Karpas-422 (cell line): ENCODE data around the gene NEDD4. TPM values are rescaled to one million over a fixed set of nuclear protein-coding genes. Genes with fewer than 3 reads are reported as not detected.
"Not testable (repeated sequence)": the region's sequence is repeated elsewhere in the genome, so short reads cannot be mapped to it uniquely, and the experiment has no call there.

ENCODE experiments used
- DNase-seq: peaks from one replicate; pipeline ENCODE4 v3.0.0-alpha.2; 2015
- H2AFZ ChIP-seq: fragments of 200-600 bp; sonication (generic); 2 replicates; pipeline ENCODE4 v1.6.1; 2014; ENCODE audit warnings: antibody characterized with exemption, low read length, mixed read lengths
- H3K27ac ChIP-seq: fragments of 200-600 bp; sonication (generic); 2 replicates; pipeline ENCODE4 v1.5.1; 2014; ENCODE audit warnings: mild to moderate bottlenecking, low read length, moderate library complexity
- H3K27me3 ChIP-seq: fragments of 200-600 bp; sonication (generic); 2 replicates; pipeline ENCODE4 v1.6.1; 2014; ENCODE audit warnings: low read length, mixed read lengths
- H3K36me3 ChIP-seq: fragments of 200-600 bp; sonication (generic); 2 replicates; pipeline ENCODE4 v1.6.1; 2014; ENCODE audit warnings: low read length, mixed read lengths; ENCODE audit not compliant: insufficient read depth
- H3K4me1 ChIP-seq: fragments of 200-600 bp; sonication (generic); 2 replicates; pipeline ENCODE4 v1.6.1; 2014; ENCODE audit warnings: mild to moderate bottlenecking, low read length, mixed read lengths
- H3K4me2 ChIP-seq: fragments of 200-600 bp; sonication (generic); 2 replicates; pipeline ENCODE4 v1.6.1; 2014; ENCODE audit warnings: low read length, low read depth, mild to moderate bottlenecking; ENCODE audit not compliant: poor library complexity, severe bottlenecking
- H3K4me3 ChIP-seq: fragments of 200-600 bp; sonication (generic); 2 replicates; pipeline ENCODE4 v1.5.1; 2014; ENCODE audit warnings: mild to moderate bottlenecking, antibody characterized with exemption, low read length, mixed read lengths
- H3K79me2 ChIP-seq: fragments of 200-600 bp; sonication (generic); 2 replicates; pipeline ENCODE4 v1.6.1; 2014; ENCODE audit warnings: mild to moderate bottlenecking, low read length, mixed read lengths
- H3K9ac ChIP-seq: fragments of 200-600 bp; sonication (generic); 2 replicates; pipeline ENCODE4 v1.6.0; 2014; ENCODE audit warnings: low read length
- H3K9me2 ChIP-seq: fragments of 200-600 bp; sonication (generic), shearing (Covaris generic); replicated peaks from 2 replicates; pipeline ENCODE4 v1.6.0; 2014; ENCODE audit warnings: mild to moderate bottlenecking, low read length, moderate library complexity; ENCODE audit not compliant: insufficient read depth
- H3K9me3 ChIP-seq: fragments of 300-700, 200-600 bp; sonication (generic); 2 replicates; pipeline ENCODE4 v1.6.1; 2014; ENCODE audit warnings: low read length, mixed read lengths
- H4K20me1 ChIP-seq: fragments of 200-600 bp; sonication (generic); 2 replicates; pipeline ENCODE4 v1.6.1; 2014; ENCODE audit warnings: mild to moderate bottlenecking, antibody characterized with exemption, low read length, low read depth; ENCODE audit not compliant: insufficient read depth
- total RNA-seq: library from RNA; depleted of rRNA; stranded (reverse); fragments of >200 nt; shearing (Covaris generic); gene quantifications from 2 replicates; pipeline ENCODE4 v1.2.3, GENCODE V29; 2014; ENCODE audit warnings: low replicate concordance

NEDD4 gene
- total RNA-seq, 1 experiment from 2014 or later, result 6.3 TPM

DNA sequence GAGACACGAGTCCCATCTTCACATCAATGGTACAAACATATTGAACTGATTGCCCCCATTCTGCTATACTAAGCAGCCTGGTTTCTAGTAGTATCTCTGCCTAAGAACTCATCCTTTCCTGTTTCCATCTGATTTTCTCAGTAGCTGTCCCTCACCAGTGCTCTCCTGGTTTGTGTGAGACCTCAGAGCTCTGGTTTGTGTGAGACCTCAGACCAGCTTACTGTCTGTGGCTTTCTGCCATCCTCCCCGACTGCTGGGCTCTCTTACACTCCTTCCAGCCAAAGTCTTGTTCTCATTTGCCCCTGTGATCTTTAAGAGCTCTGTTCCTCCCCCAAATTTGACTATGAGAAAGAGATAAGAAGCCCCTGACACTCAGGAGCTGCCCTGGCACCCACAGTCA, 41.1 kb upstream of the NEDD4 start:
- no peak overlapping the region for H3K9ac ChIP-seq
- no peak for DNase-seq
- no peaks in the 10 kb centered on the region for H3K27me3 ChIP-seq

DNA sequence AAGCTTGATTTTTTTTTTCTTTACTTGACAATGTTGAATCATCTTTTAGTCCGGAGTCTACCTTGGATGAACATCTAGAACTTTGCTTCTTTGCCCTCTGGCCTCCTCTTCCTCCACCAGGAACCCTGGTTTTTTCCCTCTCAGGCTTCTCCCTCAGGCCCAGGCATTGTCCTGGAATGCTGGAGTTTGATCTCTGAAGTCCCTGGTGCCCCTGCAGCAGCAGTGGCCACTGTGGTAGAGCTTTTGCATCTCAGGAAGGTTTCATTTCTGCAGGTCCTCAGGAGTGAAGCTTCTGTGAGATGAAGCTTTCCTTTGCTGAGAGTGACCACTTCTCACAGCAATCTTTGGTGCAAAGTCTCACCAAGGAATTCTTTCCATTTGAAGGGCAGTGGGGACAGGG, 39.0 kb upstream of the NEDD4 start:
- Histone ChIP-seq H3K4me1 (no peaks in the 10 kb centered on the region), H3K9me3 (no peaks in the 10 kb centered on the region), H3K9me2 (no peaks in the 10 kb centered on the region), H3K79me2 (no peaks in the 10 kb centered on the region), H3K27ac (no peak overlapping the region), H3K27me3 (no peaks in the 10 kb centered on the region), H4K20me1 (no peaks in the 10 kb centered on the region), H2AFZ (no peak overlapping the region), H3K36me3 (no peaks in the 10 kb centered on the region), H3K4me2 (no peak overlapping the region), H3K4me3 (no peak overlapping the region), H3K9ac (no peak overlapping the region)
- DNase-seq, result no peak

More for the DNA sequence above, 41.1 kb upstream of the NEDD4 start:
- H3K4me3 ChIP-seq, result no peak overlapping the region
- no peaks in the 10 kb centered on the region for H3K79me2 ChIP-seq
- H2AFZ ChIP-seq, result no peak overlapping the region
- H3K9me3 ChIP-seq, result no peaks in the 10 kb centered on the region
- H3K4me2 ChIP-seq, result no peak overlapping the region
- H3K4me1 ChIP-seq, result no peaks in the 10 kb centered on the region; the same call in 1 of the 2 replicates
- no peaks in the 10 kb centered on the region for H3K36me3 ChIP-seq
- H4K20me1 ChIP-seq, result no peaks in the 10 kb centered on the region
- H3K9me2 ChIP-seq, result no peaks in the 10 kb centered on the region
- H3K27ac ChIP-seq, result no peak overlapping the region

DNA sequence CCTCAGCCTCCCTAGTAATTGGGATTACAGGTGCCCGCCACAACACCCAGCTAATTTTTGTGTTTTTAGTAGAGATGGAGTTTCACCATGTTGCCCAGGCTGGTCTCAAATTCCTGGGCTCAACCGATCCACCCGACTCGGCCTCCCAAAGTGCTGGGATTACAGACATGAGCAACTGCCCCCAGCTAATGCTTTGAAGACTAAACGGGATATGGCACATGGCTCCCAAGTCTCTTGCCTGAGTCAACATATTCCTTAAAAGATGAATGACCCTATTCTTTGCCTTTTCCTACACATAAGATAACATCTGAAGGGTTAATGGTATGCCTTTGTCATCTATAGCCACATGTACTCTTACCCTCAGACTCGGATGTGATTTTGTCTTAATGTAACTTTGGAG, 38.4 kb upstream of the NEDD4 start:
- no peaks in the 10 kb centered on the region for H3K4me1 ChIP-seq
- H3K79me2 ChIP-seq, result no peaks in the 10 kb centered on the region
- no peak overlapping the region for H3K4me2 ChIP-seq
- no peak overlapping the region for H3K9ac ChIP-seq
- no peak overlapping the region for H2AFZ ChIP-seq
- no peaks in the 10 kb centered on the region for H3K9me3 ChIP-seq
- H3K4me3 ChIP-seq, result no peak overlapping the region
- H3K36me3 ChIP-seq, result no peaks in the 10 kb centered on the region
- no peak for DNase-seq
- no peaks in the 10 kb centered on the region for H3K9me2 ChIP-seq
- H4K20me1 ChIP-seq, result no peaks in the 10 kb centered on the region
- H3K27me3 ChIP-seq, result no peaks in the 10 kb centered on the region
- no peak overlapping the region for H3K27ac ChIP-seq

DNA sequence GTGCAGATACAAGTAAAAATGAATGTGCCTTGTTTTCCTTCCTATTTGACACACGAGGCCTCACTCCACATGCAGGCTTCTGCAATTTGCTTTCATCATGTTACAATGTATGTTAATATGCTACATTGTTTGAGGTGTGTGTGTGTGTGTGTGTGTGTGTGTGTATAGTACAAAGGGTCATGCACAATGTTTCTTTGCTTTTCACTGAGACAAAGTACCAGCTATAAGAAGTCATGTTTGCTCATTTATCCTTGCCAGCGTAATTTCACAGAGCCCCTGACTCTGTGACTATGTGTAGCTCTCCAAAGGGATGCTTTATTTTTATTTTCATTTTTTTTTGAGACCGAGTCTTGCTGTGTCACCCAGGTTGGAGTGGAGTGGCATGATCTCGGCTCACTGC, 38.0 kb upstream of the NEDD4 start:
- H3K4me3 ChIP-seq, result no peak overlapping the region
- H3K9ac ChIP-seq, result no peak overlapping the region
- H3K27me3 ChIP-seq, result no peaks in the 10 kb centered on the region

DNA sequence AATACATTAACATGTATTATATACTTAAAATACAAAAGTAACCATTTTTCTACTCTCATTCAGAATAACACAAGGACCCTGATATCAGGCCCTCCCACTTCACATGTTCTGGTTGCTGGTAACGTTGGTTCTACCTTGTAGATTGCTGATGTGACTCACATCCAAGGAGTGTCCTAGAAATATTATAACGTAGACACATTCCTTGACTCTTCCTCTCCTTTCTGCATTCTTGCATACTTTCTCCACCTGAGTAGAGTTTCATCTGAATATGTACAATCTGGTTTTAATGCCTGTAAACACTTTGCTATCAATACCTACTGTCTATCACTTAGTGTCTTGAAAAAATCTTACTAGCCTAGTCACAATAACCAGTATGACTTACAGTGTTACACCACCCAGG, 35.0 kb upstream of the NEDD4 start:
- no peaks in the 10 kb centered on the region for H3K9me3 ChIP-seq
- no peaks in the 10 kb centered on the region for H3K79me2 ChIP-seq
- no peak for DNase-seq
- no peak overlapping the region for H3K9ac ChIP-seq
- no peaks in the 10 kb centered on the region for H3K27me3 ChIP-seq
- no peaks in the 10 kb centered on the region for H4K20me1 ChIP-seq
- H3K4me3 ChIP-seq, result no peak overlapping the region
- H3K4me2 ChIP-seq, result no peak overlapping the region
- H3K36me3 ChIP-seq, result no peaks in the 10 kb centered on the region
- no peak overlapping the region for H3K27ac ChIP-seq
- H2AFZ ChIP-seq, result no peak overlapping the region
- H3K4me1 ChIP-seq, result no peaks in the 10 kb centered on the region
- H3K9me2 ChIP-seq, result no peaks in the 10 kb centered on the region

More for the DNA sequence above, 38.0 kb upstream of the NEDD4 start:
- H3K9me3 ChIP-seq, result no peaks in the 10 kb centered on the region
- no peaks in the 10 kb centered on the region for H3K79me2 ChIP-seq
- no peak overlapping the region for H2AFZ ChIP-seq
- H3K4me2 ChIP-seq, result no peak overlapping the region
- no peak overlapping the region for H3K27ac ChIP-seq
- no peaks in the 10 kb centered on the region for H3K4me1 ChIP-seq
- no peaks in the 10 kb centered on the region for H3K36me3 ChIP-seq
- DNase-seq, result no peak
- H3K9me2 ChIP-seq, result no peaks in the 10 kb centered on the region
- H4K20me1 ChIP-seq, result no peaks in the 10 kb centered on the region

DNA sequence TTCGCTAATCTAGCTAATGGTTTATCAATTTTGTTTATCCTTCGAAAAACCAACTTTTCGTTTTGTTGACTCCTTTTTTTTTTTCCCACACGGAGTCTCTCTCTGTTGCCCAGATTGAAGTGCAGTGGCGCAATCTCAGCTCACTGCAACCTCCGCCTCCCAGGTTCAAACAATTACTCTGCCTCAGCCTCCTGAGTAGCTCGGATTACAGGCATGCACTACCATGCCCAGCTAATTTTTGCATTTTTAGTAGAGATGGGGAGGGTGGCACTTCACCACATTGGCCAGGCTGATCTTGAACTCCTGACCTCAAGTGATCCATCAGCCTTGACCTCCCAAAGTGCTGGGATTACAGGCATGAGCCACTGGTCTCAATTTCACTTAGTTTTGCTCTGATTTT, 29.7 kb upstream of the NEDD4 start:
- not testable (repeated sequence) for H3K4me2 ChIP-seq, H3K9me2 ChIP-seq, H3K9ac ChIP-seq, H3K4me1 ChIP-seq, DNase-seq, H3K9me3 ChIP-seq, H3K4me3 ChIP-seq, H3K36me3 ChIP-seq, H3K27me3 ChIP-seq, H3K27ac ChIP-seq, H3K79me2 ChIP-seq, H2AFZ ChIP-seq, H4K20me1 ChIP-seq

DNA sequence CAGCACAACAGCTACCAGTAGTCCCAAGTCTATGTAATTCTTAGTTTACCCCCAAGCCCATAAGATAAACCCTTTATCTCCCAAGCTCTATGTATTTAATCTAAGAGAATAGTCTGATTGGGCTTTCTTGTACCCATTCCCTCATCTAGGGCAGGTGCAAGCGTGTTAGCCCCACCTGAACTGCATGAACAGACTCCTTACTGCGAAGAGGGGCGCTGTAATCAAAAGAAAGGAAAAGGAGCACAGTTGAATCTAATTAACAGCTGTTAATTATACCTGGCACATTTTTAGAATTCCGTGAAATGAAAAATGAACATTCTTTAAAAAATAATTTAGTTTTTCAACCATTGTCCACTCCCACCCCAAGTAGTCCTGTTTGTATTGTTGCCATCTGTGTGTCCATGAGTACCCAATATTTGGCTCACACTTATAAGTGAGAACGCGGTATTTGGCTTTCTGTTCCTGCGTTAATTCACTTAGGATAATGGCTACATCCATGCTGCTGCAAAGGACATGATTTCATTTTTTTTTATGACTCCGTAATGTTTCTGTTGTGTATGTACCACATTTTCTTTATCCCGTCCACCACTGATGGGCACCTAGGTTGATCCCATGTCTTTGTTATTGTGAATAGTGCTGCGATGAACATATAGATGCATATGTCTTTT, 26.5 kb upstream of the NEDD4 start:
- no peak for DNase-seq
- H3K27me3 ChIP-seq, result 0 out of 2 replicates have a peak, but pooled peaks cover 2% of the 10 kb centered on the region
- no peaks in the 10 kb centered on the region for H3K9me3 ChIP-seq
- no peak overlapping the region for H2AFZ ChIP-seq
- H3K27ac ChIP-seq, result no peak overlapping the region
- H3K9ac ChIP-seq, result no peak overlapping the region
- no peaks in the 10 kb centered on the region for H3K9me2 ChIP-seq
- H4K20me1 ChIP-seq, result no peaks in the 10 kb centered on the region
- H3K4me3 ChIP-seq, result no peak overlapping the region
- H3K36me3 ChIP-seq, result no peaks in the 10 kb centered on the region
- no peaks in the 10 kb centered on the region for H3K79me2 ChIP-seq
- H3K4me2 ChIP-seq, result no peak overlapping the region
- no peaks in the 10 kb centered on the region for H3K4me1 ChIP-seq

DNA sequence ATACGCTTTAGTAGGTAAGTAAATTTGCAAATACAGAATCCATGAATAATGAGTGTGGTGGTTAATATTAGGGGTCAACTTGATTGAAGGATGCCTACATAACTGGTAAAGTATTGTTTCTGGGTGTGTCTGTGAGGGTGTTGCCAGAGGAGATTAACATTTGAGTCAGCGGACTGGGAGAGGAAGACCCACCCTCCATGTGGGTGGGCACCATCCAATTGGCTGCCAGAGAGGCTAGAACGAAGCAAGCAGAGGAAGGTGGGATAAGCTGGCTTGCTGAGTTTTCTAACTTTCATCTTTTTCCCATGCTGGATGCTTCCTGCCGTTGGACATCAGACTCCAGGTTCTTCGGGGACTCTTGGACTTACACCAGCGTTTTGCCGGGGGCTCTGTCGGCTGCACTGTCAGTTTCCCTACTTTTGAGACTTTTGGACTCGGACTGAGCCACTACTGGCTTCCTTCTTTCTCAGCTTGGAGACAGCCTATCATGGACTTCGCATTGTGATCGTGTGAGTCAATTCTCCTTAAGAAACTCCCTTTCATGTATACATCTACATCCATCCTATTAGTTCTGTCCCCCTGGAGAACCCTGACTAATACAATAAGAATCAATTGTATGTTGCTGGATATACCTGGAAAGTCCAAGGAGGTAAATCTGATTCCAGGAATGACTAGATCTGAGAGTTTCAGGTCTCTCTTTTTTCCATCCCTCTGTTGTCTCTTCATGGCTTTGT, 25.8 kb upstream of the NEDD4 start:
- H2AFZ ChIP-seq, result no peak overlapping the region
- no peaks in the 10 kb centered on the region for H3K9me3 ChIP-seq
- H4K20me1 ChIP-seq, result no peaks in the 10 kb centered on the region
- H3K4me1 ChIP-seq, result no peaks in the 10 kb centered on the region
- no peak for DNase-seq
- H3K4me3 ChIP-seq, result no peak overlapping the region
- 0 out of 2 replicates have a peak, but pooled peaks cover 2% of the 10 kb centered on the region for H3K27me3 ChIP-seq
- no peak overlapping the region for H3K9ac ChIP-seq
- H3K9me2 ChIP-seq, result no peaks in the 10 kb centered on the region
- no peaks in the 10 kb centered on the region for H3K36me3 ChIP-seq
- no peak overlapping the region for H3K27ac ChIP-seq
- H3K79me2 ChIP-seq, result no peaks in the 10 kb centered on the region
- H3K4me2 ChIP-seq, result no peak overlapping the region
